Measurements from ENCODE around the gene MAGI1. TPM values are rescaled to one million over a fixed set of nuclear protein-coding genes. Genes with fewer than 3 reads are reported as not detected.
A peak's percentile ranks its signal among the peaks of the same experiment; 100 is the strongest.

MAGI1 gene
- total RNA-seq, 3 donors from 2014 or later (not counting 1 experiment from before 2014, with no cell fraction given) = not detected

GRCh38 chr3:65732051-65732935, 306.4 kb downstream of the MAGI1 start:
- peak; percentile 46 for TF ChIP-seq CTCF (IDR thresholded peaks at IDR 0.05)
- ATAC-seq (peak in 2 of 3 donors; percentile 64 to 78), DNase-seq (peak in 1 of 2 donors; percentile 48)
- intact Hi-C loops (cut with micrococcal nuclease) = loop anchor here (5.0 to 10.0 kb wide), 2 partner anchors 1200 to 1697 kb away; no protein-coding TSS in a partner anchor
- Histone ChIP-seq H3K27me3 (ENCODE audit: control insufficient read depth, insufficient read depth, low read length) (no peaks in the 10 kb centered on the region), H3K9me3 (ENCODE audit: control insufficient read depth, insufficient read depth, low read length) (no peaks in the 10 kb centered on the region), H3K36me3 (ENCODE audit: control insufficient read depth, insufficient read depth, low read length) (no peaks in the 10 kb centered on the region), H3K27ac (ENCODE audit: low read length) (no peak overlapping the region), H3K4me1 (ENCODE audit: control insufficient read depth, insufficient read depth, low read length) (no peaks in the 10 kb centered on the region), H3K4me3 (ENCODE audit: low read length) (no peak overlapping the region)
- Mint-ChIP-seq H3K4me3 (no peak overlapping the region), H3K9me3 (no peaks in the 10 kb centered on the region), H3K27ac (no peak overlapping the region), H3K36me3 (no peaks in the 10 kb centered on the region), H3K27me3 (ENCODE audit: low read depth in 2 of 2) (no peaks in the 10 kb centered on the region), H3K4me1 (peaks cover 0 to 4% of the 10 kb centered on the region in 2 donors)
- WGBS (ENCODE audit: insufficient coverage) = 52% methylated on average over 3 of the region's 6 CpGs

- Mint-ChIP-seq H3K4me1 (peaks cover 0 to 4% of the 10 kb centered on the region in 2 donors), H3K4me3 (no peak overlapping the region), H3K27ac (no peak overlapping the region), H3K36me3 (no peaks in the 10 kb centered on the region), H3K27me3 (ENCODE audit: low read depth in 2 of 2) (no peaks in the 10 kb centered on the region), H3K9me3 (no peaks in the 10 kb centered on the region)
- WGBS (ENCODE audit: insufficient coverage) = 87% methylated on average over 7 of the region's 7 CpGs
- no peak for ATAC-seq
- Histone ChIP-seq H3K9me3 (ENCODE audit: control insufficient read depth, insufficient read depth, low read length) (no peaks in the 10 kb centered on the region), H3K4me3 (ENCODE audit: low read length) (no peak overlapping the region), H3K27ac (ENCODE audit: low read length) (no peak overlapping the region), H3K27me3 (ENCODE audit: control insufficient read depth, insufficient read depth, low read length) (no peaks in the 10 kb centered on the region), H3K36me3 (ENCODE audit: control insufficient read depth, insufficient read depth, low read length) (no peaks in the 10 kb centered on the region), H3K4me1 (ENCODE audit: control insufficient read depth, insufficient read depth, low read length) (no peaks in the 10 kb centered on the region)
- intact Hi-C loops (cut with micrococcal nuclease) = loop anchor here (5.0 to 10.0 kb wide), 2 partner anchors 1198 to 1696 kb away; no protein-coding TSS in a partner anchor
- no peak for TF ChIP-seq CTCF (IDR thresholded peaks at IDR 0.05)
- no peak for DNase-seq
Observed at GRCh38 chr3:65730449-65730848, 308.3 kb downstream of the MAGI1 start.

DNA sequence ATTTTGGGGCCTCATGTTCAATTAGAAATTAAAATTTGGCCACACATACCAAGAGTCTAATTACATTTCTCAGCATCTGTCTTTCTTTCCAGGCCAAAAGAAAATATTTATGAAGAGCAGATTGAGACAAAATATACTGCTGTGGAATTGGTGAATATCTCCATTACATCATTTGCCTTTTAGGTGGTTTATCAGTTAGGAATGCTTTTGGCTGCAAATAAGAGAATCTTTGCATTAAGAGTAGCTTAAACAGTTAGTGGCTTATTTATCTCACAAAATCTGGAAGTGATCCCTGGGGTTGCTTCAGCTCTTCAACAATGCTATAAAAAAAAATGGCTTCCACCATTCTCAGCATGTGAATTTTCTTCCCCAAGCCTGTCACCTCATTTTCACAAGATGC, 308.7 kb downstream of the MAGI1 start:
- Mint-ChIP-seq H3K36me3 (no peaks in the 10 kb centered on the region), H3K27me3 (ENCODE audit: low read depth in 2 of 2) (no peaks in the 10 kb centered on the region), H3K4me3 (no peak overlapping the region), H3K27ac (no peak overlapping the region), H3K4me1 (peaks cover 0 to 4% of the 10 kb centered on the region in 2 donors), H3K9me3 (no peaks in the 10 kb centered on the region)
- no peaks in the 10 kb centered on the region for H3K9me3 ChIP-seq (ENCODE audit: control insufficient read depth, insufficient read depth, low read length)
- no peak for TF ChIP-seq CTCF (IDR thresholded peaks at IDR 0.05)
- DNase-seq (no peak), ATAC-seq (no peak)
- H3K4me3 ChIP-seq (ENCODE audit: low read length) = no peak overlapping the region
- H3K4me1 ChIP-seq (ENCODE audit: control insufficient read depth, insufficient read depth, low read length) = no peaks in the 10 kb centered on the region
- H3K27me3 ChIP-seq (ENCODE audit: control insufficient read depth, insufficient read depth, low read length) = no peaks in the 10 kb centered on the region
- no peaks in the 10 kb centered on the region for H3K36me3 ChIP-seq (ENCODE audit: control insufficient read depth, insufficient read depth, low read length)
- intact Hi-C loops (cut with micrococcal nuclease) = loop anchor here (5.0 to 10.0 kb wide), 2 partner anchors 1198 to 1695 kb away; no protein-coding TSS in a partner anchor
- no peak overlapping the region for H3K27ac ChIP-seq (ENCODE audit: low read length)

All from natural killer cell (primary cell).